Uterus (tissue), 2 donors: Measurements from ENCODE around the gene DHX34.

Experiments used
- CTCF ChIP-seq, 4 experiments: fragments of 200-600 bp in 2 of 4; fragments of 450-650 bp in 2 of 4; sonication (generic) in 2 of 4; IDR thresholded peaks; one replicate each; pipeline ENCODE4 v1.5.1; 2016 to 2019; ENCODE audit warnings: antibody characterized with exemption in 4 of 4, mild to moderate bottlenecking in 2 of 4, moderate library complexity in 1 of 4
- POLR2A ChIP-seq, 2 donors: fragments of 450-650 bp; IDR thresholded peaks; one replicate each; pipeline ENCODE4 v1.6.1; 2016; ENCODE audit warnings: antibody characterized with exemption in 2 of 2, mild to moderate bottlenecking in 1 of 2, moderate library complexity in 1 of 2

GRCh38 chr19:47429140-47429793, 80.2 kb downstream of the DHX34 start:
- TF ChIP-seq CTCF (IDR thresholded peaks at IDR 0.05): no peak
- no peak for TF ChIP-seq POLR2A (IDR thresholded peaks at IDR 0.05)
